Measurements from ENCODE around the gene MUC15. TPM values are rescaled to one million over a fixed set of nuclear protein-coding genes. Genes with fewer than 3 reads are reported as not detected.

MUC15 gene
- total and polyA plus RNA-seq, 2 of the 8 experiments (the other 6 are each of a cell fraction or from before 2014, with no cell fraction given): not detected

DNA sequence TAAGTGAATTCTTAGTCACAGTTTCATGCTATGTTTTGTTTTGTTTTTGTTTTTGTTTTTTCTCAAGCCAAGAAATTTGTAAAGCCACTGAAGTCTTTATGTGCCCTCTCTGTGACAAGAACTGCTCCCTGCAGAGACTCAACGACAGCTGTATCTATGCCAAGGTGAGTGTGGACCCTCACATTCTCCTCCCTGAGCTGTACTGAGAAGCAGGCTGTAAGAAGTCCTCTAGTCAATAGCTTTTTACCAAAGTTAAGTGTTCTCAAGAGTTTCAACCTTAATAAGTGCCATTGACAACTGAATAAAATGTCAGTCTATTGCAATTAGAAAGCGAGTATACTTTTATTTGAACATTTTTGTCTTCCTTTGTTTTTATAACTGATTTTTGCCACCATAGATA, 18.9 kb downstream of the MUC15 start (continued):
- TF ChIP-seq CBX5 (IDR thresholded peaks at IDR 0.05; ENCODE audit: low read depth, low read length) (no peak), KDM4A (IDR thresholded peaks at IDR 0.05; ENCODE audit: low read depth, low read length, severe bottlenecking) (no peak)
- TF ChIP-seq, protein P1, sequence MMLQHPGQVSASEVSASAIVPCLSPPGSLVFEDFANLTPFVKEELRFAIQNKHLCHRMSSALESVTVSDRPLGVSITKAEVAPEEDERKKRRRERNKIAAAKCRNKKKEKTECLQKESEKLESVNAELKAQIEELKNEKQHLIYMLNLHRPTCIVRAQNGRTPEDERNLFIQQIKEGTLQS (IDR thresholded peaks at IDR 0.05; ENCODE audit: insufficient read depth, low read depth, low read length): no peak
